ENCODE results near the gene TSPAN18.

The TSPAN18 gene

GRCh38 chr11:44931466-44931865, 204.7 kb downstream of the TSPAN18 start:
- no peak for DNase-seq

GRCh38 chr11:44934110-44934509, 207.3 kb downstream of the TSPAN18 start:
- DNase-seq: no peak

GRCh38 chr11:44934735-44935250, 208.0 kb downstream of the TSPAN18 start:
- no peak for DNase-seq

- peak; percentile 69 for DNase-seq
These were observed 209.8 kb downstream of the TSPAN18 start for GRCh38 chr11:44936525-44936924.

- no peak for DNase-seq
These were observed 210.3 kb downstream of the TSPAN18 start for GRCh38 chr11:44936951-44937543.

- DNase-seq: no peak
These were observed 211.4 kb downstream of the TSPAN18 start for GRCh38 chr11:44938066-44938691.

GRCh38 chr11:44939673-44940395, 213.1 kb downstream of the TSPAN18 start:
- no peak for DNase-seq

GRCh38 chr11:44940404-44940803, 213.6 kb downstream of the TSPAN18 start:
- no peak for DNase-seq

- no peak for DNase-seq
These were observed 214.1 kb downstream of the TSPAN18 start for GRCh38 chr11:44940835-44941234.

- peak; percentile 64 for DNase-seq
These were observed 214.7 kb downstream of the TSPAN18 start for GRCh38 chr11:44941259-44942021.

- DNase-seq: no peak
These were observed 215.5 kb downstream of the TSPAN18 start for GRCh38 chr11:44942029-44942955.

GRCh38 chr11:44943118-44943517, 216.4 kb downstream of the TSPAN18 start:
- peak; percentile 63 for DNase-seq

- peak; percentile 61 for DNase-seq
These were observed 216.9 kb downstream of the TSPAN18 start for GRCh38 chr11:44943696-44944095.

- DNase-seq: no peak
These were observed 217.6 kb downstream of the TSPAN18 start for GRCh38 chr11:44944181-44944852.

- no peak for DNase-seq
These were observed 218.1 kb downstream of the TSPAN18 start for GRCh38 chr11:44944853-44945235.

- no peak for DNase-seq
These were observed 218.9 kb downstream of the TSPAN18 start for GRCh38 chr11:44945666-44946065.

GRCh38 chr11:44946263-44946662, 219.5 kb downstream of the TSPAN18 start:
- no peak for DNase-seq

- no peak for DNase-seq
These were observed 220.4 kb downstream of the TSPAN18 start for GRCh38 chr11:44947114-44947513.

- no peak for DNase-seq
These were observed 221.4 kb downstream of the TSPAN18 start for GRCh38 chr11:44948155-44948554.

GRCh38 chr11:44949160-44950030, 222.6 kb downstream of the TSPAN18 start:
- DNase-seq: peak; percentile 54

Measured in NCI-H1092 treated with DMSO at 0.1 percent for 48 hours (cell line).